HG02678 (cell line): ENCODE measurements around the gene SERTAD1.
"Not testable (repeated sequence)": the region's sequence is repeated elsewhere in the genome, so short reads cannot be mapped to it uniquely, and the experiment has no call there.

ENCODE experiments used
- ATAC-seq: cut with Tn5 transposase; IDR thresholded peaks from one replicate; pipeline ENCODE4 v1.9.1; 2021; ENCODE audit warnings: mild to moderate bottlenecking, moderate library complexity; ENCODE audit not compliant: unreplicated experiment

The SERTAD1 gene, protein sequence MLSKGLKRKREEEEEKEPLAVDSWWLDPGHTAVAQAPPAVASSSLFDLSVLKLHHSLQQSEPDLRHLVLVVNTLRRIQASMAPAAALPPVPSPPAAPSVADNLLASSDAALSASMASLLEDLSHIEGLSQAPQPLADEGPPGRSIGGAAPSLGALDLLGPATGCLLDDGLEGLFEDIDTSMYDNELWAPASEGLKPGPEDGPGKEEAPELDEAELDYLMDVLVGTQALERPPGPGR

DNA sequence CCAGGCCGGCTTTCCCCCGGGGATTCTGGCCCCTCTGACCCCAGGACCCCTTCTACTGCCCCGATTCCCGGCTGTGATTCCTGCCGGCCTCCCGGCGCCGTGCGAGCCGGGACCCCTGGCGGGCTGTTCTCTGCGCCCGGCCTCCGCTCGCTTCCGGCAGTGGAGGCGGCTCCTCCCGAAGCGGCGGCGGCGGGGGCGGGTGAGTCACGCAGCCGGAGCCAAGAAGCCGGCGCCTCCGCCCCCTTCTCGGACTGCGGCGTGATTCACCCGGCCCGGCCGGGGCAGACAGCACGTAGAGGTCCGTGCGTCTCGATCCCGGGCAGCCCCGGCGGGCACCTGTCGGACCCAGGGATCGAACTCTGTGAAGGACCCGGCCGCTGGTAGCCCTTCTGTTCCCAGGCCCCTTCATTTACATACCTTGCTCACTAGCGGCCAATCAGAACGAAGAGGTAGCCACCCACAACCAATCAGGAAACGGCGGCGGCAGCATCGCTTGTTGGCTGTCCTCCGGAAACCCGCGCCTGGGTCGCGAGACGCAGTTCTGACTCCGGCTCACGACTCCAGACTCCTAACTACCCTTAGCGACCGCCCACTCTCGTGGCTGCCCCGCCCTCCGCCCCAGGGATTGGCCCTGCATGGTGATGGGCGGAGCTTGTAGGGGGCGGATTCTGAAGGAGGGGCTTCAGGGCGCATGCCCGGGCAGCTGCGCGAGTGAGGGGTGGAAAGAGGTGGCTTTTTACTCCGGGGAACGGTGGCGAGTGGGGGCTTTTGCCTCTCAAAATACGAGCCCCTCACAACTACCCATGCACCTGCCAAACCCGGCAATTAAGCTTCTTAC is at the start of gene SERTAD1:
Gene SERTAD1, minus strand, starts transcription at position 543 of the 838 bp plus-strand sequence. CDS start 2,446 bp downstream, outside the sequence.
- peak; percentile 87 for ATAC-seq

DNA sequence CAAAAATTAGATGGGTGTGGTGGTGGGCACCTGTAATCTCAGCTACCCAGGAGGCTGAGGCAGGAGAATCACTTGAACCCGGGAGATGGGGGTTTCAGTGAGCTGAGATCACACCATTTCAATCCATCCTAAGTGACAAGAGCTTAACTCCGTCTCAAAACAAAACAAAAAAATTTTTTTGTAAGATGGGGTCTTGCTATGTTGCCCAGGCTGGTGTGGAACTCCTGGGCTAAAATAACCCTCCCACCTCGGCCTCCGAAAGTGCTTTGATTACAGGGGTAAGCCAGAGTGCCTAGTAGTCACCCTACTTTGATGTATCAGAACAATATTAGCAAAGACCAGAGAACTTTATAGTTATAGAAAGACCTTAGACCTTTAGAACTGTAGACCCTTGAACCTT is 48.9 kb upstream of the SERTAD1 start:
- ATAC-seq, result no peak

DNA sequence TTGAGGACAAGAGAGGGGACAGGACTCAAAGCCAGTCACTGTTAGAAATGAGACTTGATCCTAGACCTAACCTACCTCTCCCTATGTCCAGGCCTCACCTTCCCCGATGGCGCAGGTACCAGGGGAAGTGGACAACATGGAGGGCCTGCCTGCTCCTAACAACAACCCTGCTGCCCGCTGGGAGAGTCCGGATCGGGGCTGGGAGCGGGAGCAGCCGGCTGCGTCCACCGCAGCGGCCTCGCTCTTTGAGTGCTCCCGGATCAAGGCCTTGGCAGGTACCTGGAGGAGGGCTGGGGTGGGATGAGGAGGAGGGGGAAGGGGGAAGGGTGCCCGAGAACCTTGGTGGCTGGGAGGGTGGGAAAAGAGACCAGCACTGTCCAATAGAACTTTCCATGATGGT is 46.7 kb upstream of the SERTAD1 start:
- no peak for ATAC-seq

DNA sequence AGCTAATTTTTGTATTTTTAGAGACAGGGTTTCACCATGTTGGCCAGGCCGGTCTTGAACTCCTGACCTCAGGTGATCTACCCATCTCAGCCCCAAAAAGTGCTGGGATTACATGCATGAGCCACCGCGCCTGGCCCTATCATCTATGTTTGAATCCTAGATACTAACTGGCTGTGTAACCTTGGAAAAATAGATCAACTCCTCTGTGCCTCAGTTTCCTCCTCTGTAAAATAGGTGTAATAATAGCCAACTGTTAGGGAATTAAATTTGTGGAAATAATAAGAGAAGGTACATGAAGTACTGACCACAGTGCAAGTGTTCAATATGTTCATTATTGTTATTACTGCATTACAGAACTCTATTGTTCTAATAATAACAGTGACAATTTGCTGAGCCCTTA is 45.3 kb upstream of the SERTAD1 start:
- no peak for ATAC-seq

DNA sequence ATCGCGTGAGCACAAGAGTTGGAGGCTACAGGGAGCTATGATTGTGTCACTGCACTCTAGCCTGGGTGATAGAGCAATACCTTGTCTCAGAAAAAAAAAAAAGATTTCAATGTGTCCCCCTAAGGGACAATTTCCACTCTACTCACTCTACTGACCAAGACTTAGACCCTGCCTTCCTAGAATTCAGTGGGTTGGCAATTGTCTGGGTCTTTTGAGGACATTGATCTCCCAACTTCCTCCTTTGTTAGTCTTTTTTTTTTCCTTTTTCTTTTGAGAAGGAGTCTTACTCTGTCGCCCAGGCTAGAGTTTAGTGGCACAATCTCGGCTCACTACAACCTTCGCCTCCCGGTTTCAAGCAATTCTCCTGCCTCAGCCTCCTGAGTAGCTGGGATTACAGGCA is 43.2 kb upstream of the SERTAD1 start:
- no peak for ATAC-seq

DNA sequence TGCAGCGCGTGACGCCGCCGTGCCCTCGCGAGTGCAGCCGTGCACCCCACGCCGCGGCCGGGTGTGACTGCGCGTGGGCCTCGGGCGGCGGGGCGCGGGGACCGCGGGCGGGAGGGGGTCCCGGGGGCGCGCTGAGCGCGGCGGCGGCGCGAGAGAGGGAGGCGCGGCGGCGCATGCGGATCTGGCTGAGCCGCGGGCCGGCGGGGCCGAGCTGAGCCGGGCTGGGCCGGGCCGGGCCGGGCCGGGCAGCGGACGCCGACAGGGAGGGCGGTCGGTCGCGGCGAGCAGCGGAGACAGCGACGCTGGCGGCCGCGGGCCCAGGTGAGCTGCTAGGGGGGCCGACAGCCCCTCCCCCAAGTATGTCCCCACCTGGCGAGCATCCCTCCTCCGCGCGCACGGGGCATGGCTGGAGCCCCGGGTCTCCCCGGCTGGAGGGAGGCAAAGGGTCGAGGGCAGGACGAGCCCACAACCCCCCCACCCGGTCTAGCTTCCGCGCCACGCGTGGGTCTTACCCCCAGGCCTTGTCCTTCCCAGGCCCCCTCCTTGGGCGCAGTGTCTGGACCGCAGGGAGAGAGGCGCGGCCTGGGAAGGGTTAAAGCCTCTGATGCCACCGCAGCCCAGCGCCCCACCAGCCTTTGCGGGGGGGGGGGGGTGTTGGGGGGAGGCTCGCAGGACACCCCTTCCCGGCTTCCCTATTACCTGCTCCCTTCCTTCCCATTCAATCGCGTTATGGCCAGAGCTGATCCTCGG is 41.4 kb upstream of the SERTAD1 start, which contains the start of gene SPTBN4:
Gene SPTBN4, plus strand, starts transcription at position 17 of the 750 bp plus-strand sequence. CDS start 5,621 bp downstream, outside the sequence.
- no peak for ATAC-seq

DNA sequence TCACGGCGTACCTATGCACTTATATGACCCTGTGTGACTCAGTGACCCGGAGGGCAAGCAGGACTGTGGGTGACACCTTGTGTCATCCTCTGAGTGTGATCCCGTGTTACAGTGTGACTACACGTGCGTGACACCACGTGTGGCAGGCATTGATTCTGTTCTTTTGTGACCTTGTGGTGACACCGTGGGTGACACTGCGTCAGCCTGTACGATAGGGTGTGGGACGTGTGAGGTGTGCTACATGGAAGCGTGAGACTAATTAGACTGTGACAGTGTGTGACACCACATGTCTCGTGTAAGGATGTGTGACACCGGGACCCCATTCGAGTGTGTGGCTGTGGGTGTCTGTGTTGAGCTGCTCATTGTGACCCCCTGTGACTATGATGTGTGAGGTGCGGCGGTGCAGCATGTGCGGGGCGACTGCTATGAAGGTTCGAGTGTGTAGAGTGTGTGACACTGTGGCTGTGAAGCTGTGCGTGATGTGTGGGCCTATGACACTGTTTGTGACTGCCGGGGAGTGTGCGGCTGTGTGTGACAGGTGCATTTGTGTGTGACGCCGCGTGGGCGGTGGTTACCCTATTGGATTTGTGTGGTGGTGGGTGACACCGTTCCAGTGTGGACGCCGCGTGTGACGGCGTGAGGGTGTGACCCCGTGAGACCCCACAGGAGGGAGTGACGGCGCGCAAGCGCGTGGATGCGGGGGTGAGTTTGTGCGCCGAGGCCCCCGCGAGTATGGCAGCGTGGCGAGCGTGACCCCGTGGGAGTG is 40.6 kb upstream of the SERTAD1 start:
- peak; percentile 14 for ATAC-seq

DNA sequence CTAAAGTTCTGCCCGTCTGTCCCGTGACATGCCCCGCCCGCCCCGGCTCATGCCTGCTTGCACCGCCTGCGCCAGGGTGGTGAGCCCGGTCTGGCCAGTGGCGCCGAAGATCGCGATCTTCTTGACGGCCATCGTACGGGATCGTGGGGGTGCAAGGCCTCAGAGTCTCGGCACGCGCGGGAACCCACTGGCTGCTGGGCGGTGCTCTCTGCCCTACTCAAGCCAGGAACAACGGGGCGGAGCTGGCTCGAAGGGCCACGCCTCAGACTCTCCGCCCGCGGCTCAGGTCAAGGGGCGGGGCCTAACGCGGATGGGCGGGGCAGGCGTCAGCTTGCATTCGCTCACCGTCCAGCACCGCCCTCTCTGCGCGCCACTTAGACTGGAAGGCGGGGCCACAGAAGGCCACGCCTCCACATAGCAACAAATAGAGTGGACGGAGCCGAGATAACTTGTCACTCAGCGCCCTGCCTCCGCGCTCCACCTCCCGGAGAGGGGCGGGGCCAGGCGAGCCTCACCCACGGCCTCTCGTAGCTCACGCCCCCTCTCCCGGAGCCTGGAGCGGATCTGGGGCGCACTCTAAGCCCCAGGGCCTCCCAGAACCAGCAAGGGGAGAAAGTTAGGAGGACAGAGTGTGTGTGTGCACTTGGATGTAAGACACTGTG is 39.9 kb upstream of the SERTAD1 start, which contains the start of gene BLVRB:
Gene BLVRB, minus strand, starts transcription at position 189 of the 662 bp plus-strand sequence. Its CDS starts 57 bp downstream, at position 132.
- peak; percentile 86 for ATAC-seq

DNA sequence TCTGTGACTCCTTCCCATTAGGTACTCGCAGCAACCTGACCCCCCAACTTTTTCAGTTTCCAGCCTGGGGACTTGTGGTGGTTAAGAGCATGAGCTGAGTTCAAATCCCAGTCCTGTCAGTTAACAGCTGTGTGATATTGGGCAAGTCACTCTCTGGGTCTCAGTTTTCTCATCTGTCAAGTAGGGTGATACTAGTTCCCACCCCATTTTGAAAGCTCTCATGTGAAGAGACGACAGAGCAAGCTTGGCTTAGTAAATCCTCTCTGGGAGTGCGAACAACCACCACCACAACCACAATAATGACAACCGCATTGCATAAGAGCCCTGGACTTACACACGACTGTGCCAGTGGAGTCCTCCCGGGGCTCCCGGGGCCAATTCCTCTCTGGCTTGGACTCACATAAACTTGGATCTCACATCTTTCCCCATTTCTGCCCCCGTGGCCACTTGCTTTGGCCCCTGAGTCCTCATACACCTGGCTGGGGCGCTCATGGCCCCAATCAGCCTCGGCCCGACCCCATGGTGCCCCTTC is 39.3 kb upstream of the SERTAD1 start:
- no peak for ATAC-seq

DNA sequence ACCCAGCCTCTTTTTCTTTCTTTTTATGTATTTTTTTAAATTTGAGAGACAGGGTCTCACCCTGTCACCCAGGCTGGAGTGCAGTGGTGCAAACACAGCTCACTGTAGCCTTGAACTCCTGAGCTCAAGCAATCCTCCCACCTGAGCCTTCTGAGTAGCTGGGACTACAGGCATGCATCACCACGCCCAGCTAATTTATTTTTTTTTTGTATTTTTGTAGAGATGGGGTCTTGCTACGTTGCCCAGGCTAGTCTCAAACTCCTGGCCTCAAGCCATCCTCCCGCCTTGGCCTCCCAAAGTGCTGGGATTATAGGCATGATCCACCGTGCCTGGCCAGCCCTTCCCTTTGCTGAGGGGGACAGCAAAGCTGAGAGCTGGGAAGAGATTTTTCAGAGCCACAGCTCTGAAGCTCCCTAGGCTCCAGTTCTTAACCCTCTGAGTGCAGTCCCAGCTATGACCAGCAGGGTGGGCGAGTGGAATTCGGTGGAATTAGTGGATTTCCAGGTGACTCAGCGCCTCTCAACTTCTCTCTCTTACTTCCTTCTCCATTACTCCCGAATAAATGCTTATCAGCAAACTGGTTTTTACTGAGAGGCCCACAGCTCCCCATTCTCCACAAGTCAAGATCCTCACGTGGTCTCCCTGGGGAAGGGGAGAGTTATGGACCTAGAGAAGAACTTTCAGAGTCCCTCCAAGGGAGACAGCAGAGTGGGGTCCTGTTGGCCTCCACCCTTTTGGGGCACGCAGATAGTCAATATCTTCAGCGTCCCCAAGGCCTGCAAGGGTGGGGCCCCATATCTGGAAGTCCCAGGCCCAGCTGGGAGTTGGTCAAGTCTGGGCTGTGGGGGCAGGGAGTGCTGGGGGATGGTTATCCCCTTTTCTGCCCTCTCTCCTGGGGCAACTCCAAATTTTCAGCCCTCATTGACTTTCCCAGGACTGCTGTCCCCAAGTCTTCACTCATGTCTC is 38.5 kb upstream of the SERTAD1 start:
- ATAC-seq, result no peak

DNA sequence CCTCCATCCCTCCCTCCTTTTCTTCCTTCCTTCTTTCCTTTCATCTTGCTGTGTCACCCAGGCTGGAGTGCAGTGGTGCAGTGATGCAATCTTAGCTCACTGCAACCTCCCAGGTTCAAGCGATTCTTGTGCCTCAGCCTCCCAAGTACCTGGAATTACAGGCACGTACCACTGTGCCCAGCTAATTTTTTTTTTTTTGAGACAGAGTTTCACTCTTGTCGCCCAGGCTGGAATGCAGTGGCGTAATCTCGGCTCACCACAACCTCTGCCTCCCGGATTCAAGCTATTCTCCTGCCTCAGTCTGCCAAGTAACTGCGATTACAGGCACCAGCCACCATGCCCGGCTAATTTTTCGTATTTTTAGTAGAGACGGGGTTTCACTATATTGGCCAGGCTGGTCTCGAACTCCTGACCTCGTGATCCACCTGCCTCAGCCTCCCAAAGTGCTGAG is 37.8 kb upstream of the SERTAD1 start:
- not testable (repeated sequence) for ATAC-seq

DNA sequence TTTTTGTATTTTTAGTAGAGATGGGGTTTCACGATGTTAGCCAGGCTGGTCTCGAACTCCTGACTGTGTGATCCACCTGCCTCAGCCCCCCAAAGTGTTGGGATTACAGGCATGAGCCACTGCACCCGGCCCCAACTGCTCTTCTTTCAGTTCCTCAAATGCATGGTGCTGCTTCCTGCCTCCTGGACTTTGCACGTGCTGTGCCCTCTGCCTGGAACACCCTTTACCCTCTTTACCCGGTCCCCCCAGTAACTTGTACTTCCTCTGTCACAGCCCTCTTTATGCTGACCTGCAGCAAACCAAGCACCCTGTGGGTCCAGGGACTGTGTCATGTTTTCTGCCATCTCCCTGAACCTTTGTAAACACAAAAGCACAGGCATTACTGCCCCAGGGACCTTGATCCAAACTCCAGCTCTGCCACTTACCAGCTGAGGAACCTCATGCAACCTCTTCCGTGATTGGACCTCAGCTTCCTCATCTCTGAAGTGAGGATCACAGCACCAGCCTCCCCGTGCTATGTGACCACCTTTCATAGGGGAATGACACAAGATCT is 36.0 kb upstream of the SERTAD1 start:
- ATAC-seq, result no peak

DNA sequence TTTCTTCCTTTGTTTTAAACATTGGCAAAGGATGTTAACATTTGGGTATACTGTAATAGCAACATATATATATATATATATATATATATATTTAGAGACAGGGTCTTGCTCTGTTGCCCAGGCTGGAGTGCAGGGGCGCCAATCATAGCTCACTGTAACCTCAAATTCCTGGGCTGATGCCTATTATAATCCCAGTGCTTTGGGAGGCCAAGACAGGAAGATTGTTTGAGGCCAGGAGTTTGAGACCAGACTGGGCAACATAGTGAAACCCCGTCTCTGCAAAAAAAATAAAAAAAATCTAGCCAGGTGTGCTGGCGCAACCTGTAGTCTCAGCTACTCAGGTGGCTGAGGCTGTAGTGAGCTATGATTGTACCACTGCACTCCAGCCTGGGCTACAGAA is 34.4 kb upstream of the SERTAD1 start:
- no peak for ATAC-seq

DNA sequence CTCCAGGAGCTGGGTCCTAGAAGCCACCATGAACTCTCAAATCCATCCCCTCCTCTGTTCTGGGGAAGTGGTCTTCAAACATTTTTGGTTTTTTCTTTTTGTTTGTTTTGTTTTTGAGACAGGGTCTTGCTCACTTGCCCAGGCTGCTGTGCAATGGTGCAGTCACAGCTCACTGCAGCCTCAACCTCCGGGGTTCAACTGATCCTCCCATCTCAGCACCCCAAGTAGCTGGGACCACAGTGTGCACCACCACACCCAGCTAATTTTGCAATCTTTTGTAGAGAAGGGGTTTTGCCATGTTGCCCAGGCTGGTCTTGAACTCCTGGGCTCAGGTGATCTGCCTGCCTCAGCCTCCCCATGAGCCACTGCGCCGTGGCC is 32.8 kb upstream of the SERTAD1 start:
- ATAC-seq, result no peak

DNA sequence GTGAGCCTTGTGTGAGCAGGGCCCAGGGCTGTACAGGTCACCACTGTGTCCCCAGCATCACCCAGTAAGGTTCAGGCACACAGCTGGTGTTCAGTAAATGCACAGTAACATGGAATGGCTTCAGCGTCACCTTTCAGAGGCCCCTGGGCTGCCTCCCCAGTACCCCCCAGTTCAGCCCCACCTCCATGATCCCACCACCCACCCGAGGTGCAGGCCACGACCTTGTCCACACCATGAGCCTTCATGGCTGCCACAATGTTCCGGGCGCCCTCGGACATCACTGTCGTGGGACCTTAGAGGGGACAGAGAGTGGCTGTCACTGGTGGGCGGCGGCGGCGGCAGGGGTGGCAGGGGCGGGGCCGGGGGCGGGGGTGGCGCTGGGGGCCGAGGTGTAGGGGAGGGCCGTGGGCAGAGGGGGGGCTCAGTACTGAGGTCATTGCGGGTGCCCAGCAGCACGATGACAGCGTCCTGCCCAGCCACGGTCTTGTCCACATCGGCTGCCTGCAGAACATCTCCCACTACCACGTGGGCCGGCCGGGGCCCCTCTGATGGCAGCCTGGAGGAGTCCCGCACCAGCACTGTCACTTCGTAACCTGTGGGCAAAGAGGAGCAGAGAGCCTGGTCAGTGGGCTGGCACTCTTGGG is 32.3 kb upstream of the SERTAD1 start:
- ATAC-seq, result no peak

DNA sequence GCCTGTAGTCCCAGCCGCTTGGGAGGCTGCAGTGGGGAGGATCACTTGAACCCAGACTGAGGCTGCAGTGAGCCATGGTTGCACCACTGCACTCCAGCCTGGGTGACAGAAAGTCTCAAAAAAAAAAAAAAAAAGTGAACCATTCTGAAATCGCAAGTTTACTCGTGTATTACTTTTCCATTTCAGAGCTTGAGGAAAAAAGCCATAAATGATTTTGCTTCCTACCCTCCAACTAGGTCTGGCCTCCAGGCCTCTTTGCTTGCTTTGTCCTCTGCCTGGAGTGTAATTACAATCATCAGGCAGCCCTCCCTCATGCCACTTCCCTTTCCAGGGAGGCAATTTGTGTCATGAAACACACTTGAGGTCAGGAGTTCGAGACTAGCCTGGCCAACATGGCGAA is 31.3 kb upstream of the SERTAD1 start:
- ATAC-seq, result no peak

DNA sequence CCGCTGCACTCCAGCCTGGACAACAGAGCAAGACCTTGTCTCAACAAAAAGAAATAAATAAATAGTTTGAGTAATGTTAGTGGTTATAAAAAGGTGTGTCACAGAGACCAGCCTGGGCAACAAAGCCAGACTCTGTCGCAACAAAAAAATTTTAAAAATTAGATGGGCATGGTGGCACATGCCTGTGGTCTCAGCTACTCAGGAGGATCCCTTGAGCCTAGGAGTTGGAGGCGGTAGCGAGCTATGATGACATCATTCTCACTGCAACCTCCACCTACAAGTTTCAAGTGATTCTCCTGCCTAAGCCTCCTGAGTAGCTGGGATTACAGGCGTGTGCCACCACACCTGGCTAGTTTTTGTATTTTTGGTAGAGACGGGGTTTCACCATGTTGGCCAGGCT is 28.2 kb upstream of the SERTAD1 start:
- ATAC-seq, result not testable (repeated sequence)
